Large intestine (tissue), 12 donors: ENCODE results near the gene THOC5. TPM values are rescaled to one million over a fixed set of nuclear protein-coding genes. Genes with fewer than 3 reads are reported as not detected.
A peak's percentile ranks its signal among the peaks of the same experiment; 100 is the strongest.
"Not testable (repeated sequence)": the region's sequence is repeated elsewhere in the genome, so short reads cannot be mapped to it uniquely, and the experiment has no call there.

Experiments used
- DNase-seq, 2 donors: peaks; one replicate each; pipeline versions ENCODE4 v3.0.0 to v3.0.0-alpha.2; 2013
- H3K27ac ChIP-seq: one replicate; pipeline ENCODE4 v1.5.1; 2013; ENCODE audit warnings: low read length
- H3K27me3 ChIP-seq: 2 replicates; pipeline ENCODE4 v1.6.1; 2013; ENCODE audit warnings: low read length; ENCODE audit not compliant: control insufficient read depth, insufficient read depth
- H3K36me3 ChIP-seq: 2 replicates; pipeline ENCODE4 v1.6.1; 2013; ENCODE audit warnings: low read length; ENCODE audit not compliant: control insufficient read depth, insufficient read depth
- H3K4me1 ChIP-seq: one replicate; pipeline ENCODE4 v1.6.1; 2013; ENCODE audit warnings: low read length; ENCODE audit not compliant: control insufficient read depth, insufficient read depth
- H3K4me3 ChIP-seq: one replicate; pipeline ENCODE4 v1.5.1; 2013; ENCODE audit warnings: low read length
- H3K9me3 ChIP-seq: one replicate; pipeline ENCODE4 v1.6.1; 2013; ENCODE audit warnings: mild to moderate bottlenecking, low read depth, low read length, moderate library complexity; ENCODE audit not compliant: control insufficient read depth
- WGBS: methylation state at CpG from one replicate; pipeline ENCODE4 v1.1.5; 2013; ENCODE audit warnings: low lambda C conversion rate; ENCODE audit not compliant: insufficient coverage; 5-methylcytosine and 5-hydroxymethylcytosine counted together
- long read RNA-seq, 11 donors: transcript quantifications; one replicate each; lab custom pipeline, GENCODE V29; 2026
- polyA plus RNA-seq: library from polyadenylated mRNA; unstranded; fragments of 120-200 nt; gene quantifications from one replicate; pipeline ENCODE4 v1.2.1, GENCODE V29; 2013

Gene THOC5
- 24.3 TPM for polyA plus RNA-seq
- long read RNA-seq, donor 1, partial matches to known transcripts = 0 of 1 reads
- long read RNA-seq, donor 1, other reads (novel, unspliced or antisense) = 0 of 1 reads
- long read RNA-seq, donor 2, full-length matches to known transcripts = 5 of 5 reads
- long read RNA-seq, donor 2, partial matches to known transcripts = 0 of 5 reads
- long read RNA-seq, donor 2, other reads (novel, unspliced or antisense) = 0 of 5 reads
- long read RNA-seq, donor 3, full-length matches to known transcripts = 9 of 9 reads
- long read RNA-seq, donor 3, partial matches to known transcripts = 0 of 9 reads
- long read RNA-seq, donor 3, other reads (novel, unspliced or antisense) = 0 of 9 reads
- long read RNA-seq, donor 4, partial matches to known transcripts = 0 of 1 reads
- long read RNA-seq, donor 4, other reads (novel, unspliced or antisense) = 0 of 1 reads
- long read RNA-seq, donor 5 = 0 reads
- long read RNA-seq, donor 6, full-length matches to known transcripts = 5 of 5 reads
- long read RNA-seq, donor 6, partial matches to known transcripts = 0 of 5 reads
- long read RNA-seq, donor 6, other reads (novel, unspliced or antisense) = 0 of 5 reads
- long read RNA-seq, donor 7, partial matches to known transcripts = 0 of 2 reads
- long read RNA-seq, donor 7, other reads (novel, unspliced or antisense) = 0 of 2 reads
- long read RNA-seq, donor 8, full-length matches to known transcripts = 3 of 3 reads
- long read RNA-seq, donor 8, partial matches to known transcripts = 0 of 3 reads
- long read RNA-seq, donor 8, other reads (novel, unspliced or antisense) = 0 of 3 reads
- long read RNA-seq, donor 9, full-length matches to known transcripts = 4 of 4 reads
- long read RNA-seq, donor 9, partial matches to known transcripts = 0 of 4 reads
- long read RNA-seq, donor 9, other reads (novel, unspliced or antisense) = 0 of 4 reads
- long read RNA-seq, donor 10, full-length matches to known transcripts = 7 of 7 reads
- long read RNA-seq, donor 10, partial matches to known transcripts = 0 of 7 reads
- long read RNA-seq, donor 10, other reads (novel, unspliced or antisense) = 0 of 7 reads
- long read RNA-seq, donor 11, full-length matches to known transcripts = 6 of 6 reads
- long read RNA-seq, donor 11, partial matches to known transcripts = 0 of 6 reads
- long read RNA-seq, donor 11, other reads (novel, unspliced or antisense) = 0 of 6 reads

- Histone ChIP-seq H3K4me1 (peaks cover 6% of the 10 kb centered on the region), H3K27ac (peak within 1 kb of the TSS; percentile 80), H3K27me3 (no peaks in the 10 kb centered on the region), H3K4me3 (peak within 1 kb of the TSS; percentile 76), H3K36me3 (peaks cover 38% of the 10 kb centered on the region), H3K9me3 (peaks cover 3% of the 10 kb centered on the region)
- DNase-seq = peak; percentile 93 to 96
- WGBS = 20% methylated on average over 2 of the region's 44 CpGs
Observed at GRCh38 chr22:29553351-29554224, at the start of gene THOC5. Gene THOC5, minus strand, starts transcription at chr22:29553757. Its CDS starts 4,610 bp downstream, at chr22:29549147.

DNA sequence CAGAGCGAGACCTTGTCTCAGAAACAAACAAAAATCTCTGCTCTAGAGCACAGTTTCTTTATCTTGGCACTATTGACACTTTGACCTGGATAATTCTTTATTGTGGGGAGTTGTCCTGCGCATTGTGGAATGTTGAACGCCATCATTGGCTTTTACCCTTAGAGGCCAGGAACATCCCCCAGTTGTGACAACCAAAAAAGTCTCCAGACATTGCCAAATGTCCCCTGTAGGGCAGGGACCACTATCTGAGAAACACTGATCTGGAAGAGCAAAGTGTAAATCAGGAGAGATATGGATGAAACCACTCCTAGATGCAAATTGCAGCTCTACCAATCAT is 45.1 kb upstream of the THOC5 start:
- peak in 1 of 2 donors; percentile 69 for DNase-seq
- Histone ChIP-seq H3K27me3 (no peaks in the 10 kb centered on the region), H3K4me1 (peaks cover 8% of the 10 kb centered on the region), H3K27ac (peak overlapping the region; percentile 40), H3K9me3 (peaks cover 7% of the 10 kb centered on the region), H3K36me3 (no peaks in the 10 kb centered on the region), H3K4me3 (no peak overlapping the region)
- WGBS = no CpG with 5 or more reads among the region's 3 CpGs

DNA sequence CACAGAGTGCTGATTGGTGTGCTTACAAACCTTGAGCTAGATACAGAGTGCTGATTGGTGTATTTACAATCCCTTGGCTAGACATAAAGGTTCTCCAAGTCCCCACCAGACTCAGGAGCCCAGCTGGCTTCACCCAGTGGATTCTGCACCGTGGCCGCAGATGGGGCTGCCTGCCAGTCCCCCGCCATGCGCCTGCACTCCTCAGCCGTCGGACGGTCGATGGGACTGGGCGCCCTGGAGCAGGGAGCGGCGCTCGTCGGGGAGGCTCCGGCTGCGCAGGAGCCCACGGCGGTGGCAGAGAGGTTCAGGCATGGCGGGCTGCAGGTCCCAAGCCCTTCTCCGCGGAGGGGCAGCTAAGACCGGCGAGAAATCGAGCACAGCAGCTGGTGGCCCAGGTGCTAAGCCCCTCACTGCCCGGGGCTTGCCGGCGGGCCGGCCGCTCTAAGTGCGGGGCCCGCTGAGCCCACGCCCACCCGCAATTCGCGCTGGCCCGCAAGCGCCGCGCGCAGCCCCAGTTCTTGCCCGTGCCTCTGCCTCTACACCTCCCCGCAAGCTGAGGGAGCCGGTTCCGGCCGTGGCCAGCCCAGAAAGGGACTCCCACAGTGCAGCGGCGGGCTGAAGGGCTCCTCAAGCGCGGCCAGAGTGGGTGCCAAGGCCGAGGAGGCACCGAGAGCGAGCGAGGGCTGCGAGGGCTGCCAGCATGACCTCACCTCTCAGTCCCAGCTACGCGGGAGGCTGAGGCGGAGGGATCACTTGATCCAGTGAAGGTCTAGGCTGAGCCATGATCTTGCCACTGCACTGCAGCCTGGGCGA is 44.5 kb upstream of the THOC5 start:
- not testable (repeated sequence) for H3K4me3 ChIP-seq, DNase-seq, H3K27me3 ChIP-seq, H3K9me3 ChIP-seq, H3K4me1 ChIP-seq, H3K36me3 ChIP-seq
- no CpG with 5 or more reads among the region's 57 CpGs for WGBS
- peak overlapping the region; percentile 40 for H3K27ac ChIP-seq

- H3K27ac ChIP-seq = no peak overlapping the region
- no peak for DNase-seq
- no peaks in the 10 kb centered on the region for H3K27me3 ChIP-seq
- H3K4me3 ChIP-seq = no peak overlapping the region
- peaks cover 9% of the 10 kb centered on the region for H3K4me1 ChIP-seq
- H3K36me3 ChIP-seq = no peaks in the 10 kb centered on the region
- peaks cover 7% of the 10 kb centered on the region for H3K9me3 ChIP-seq
- WGBS = 100% methylated on average over 2 of the region's 10 CpGs
Observed at GRCh38 chr22:29596408-29596807, 42.9 kb upstream of the THOC5 start.

GRCh38 chr22:29594447-29594846 is 40.9 kb upstream of the THOC5 start:
- not testable (repeated sequence) for H3K9me3 ChIP-seq, H3K36me3 ChIP-seq, H3K27ac ChIP-seq, H3K4me1 ChIP-seq, DNase-seq, H3K4me3 ChIP-seq, H3K27me3 ChIP-seq
- WGBS = no CpG with 5 or more reads among the region's 6 CpGs

GRCh38 chr22:29593923-29594322 is 40.4 kb upstream of the THOC5 start:
- Histone ChIP-seq H3K27ac (peak overlapping the region; percentile 38), H3K4me3 (no peak overlapping the region), H3K4me1 (peaks cover 7% of the 10 kb centered on the region), H3K27me3 (no peaks in the 10 kb centered on the region), H3K9me3 (peaks cover 7% of the 10 kb centered on the region), H3K36me3 (no peaks in the 10 kb centered on the region)
- peak; percentile 44 to 56 for DNase-seq
- no CpG with 5 or more reads among the region's 4 CpGs for WGBS

GRCh38 chr22:29587938-29588699 is 34.6 kb upstream of the THOC5 start:
- no peaks in the 10 kb centered on the region for H3K36me3 ChIP-seq
- no peaks in the 10 kb centered on the region for H3K4me1 ChIP-seq
- WGBS = 80% methylated on average over 1 of the region's 9 CpGs
- no peak overlapping the region for H3K4me3 ChIP-seq
- no peaks in the 10 kb centered on the region for H3K9me3 ChIP-seq
- no peak for DNase-seq
- H3K27me3 ChIP-seq = no peaks in the 10 kb centered on the region
- H3K27ac ChIP-seq = no peak overlapping the region

GRCh38 chr22:29586193-29586705 is 32.7 kb upstream of the THOC5 start:
- not testable (repeated sequence) for H3K9me3 ChIP-seq, H3K27ac ChIP-seq, H3K36me3 ChIP-seq, H3K27me3 ChIP-seq, H3K4me1 ChIP-seq, H3K4me3 ChIP-seq, DNase-seq
- 79% methylated on average over 3 of the region's 4 CpGs for WGBS
